ENCODE measurements around the gene TNIK.
"Not testable (repeated sequence)": the region's sequence is repeated elsewhere in the genome, so short reads cannot be mapped to it uniquely, and the experiment has no call there.

Gene TNIK

GRCh38 chr3:171383206-171384018, 76.8 kb downstream of the TNIK start:
- DNase-seq: no peak

GRCh38 chr3:171382347-171382746, 77.9 kb downstream of the TNIK start:
- not testable (repeated sequence) for DNase-seq

DNA sequence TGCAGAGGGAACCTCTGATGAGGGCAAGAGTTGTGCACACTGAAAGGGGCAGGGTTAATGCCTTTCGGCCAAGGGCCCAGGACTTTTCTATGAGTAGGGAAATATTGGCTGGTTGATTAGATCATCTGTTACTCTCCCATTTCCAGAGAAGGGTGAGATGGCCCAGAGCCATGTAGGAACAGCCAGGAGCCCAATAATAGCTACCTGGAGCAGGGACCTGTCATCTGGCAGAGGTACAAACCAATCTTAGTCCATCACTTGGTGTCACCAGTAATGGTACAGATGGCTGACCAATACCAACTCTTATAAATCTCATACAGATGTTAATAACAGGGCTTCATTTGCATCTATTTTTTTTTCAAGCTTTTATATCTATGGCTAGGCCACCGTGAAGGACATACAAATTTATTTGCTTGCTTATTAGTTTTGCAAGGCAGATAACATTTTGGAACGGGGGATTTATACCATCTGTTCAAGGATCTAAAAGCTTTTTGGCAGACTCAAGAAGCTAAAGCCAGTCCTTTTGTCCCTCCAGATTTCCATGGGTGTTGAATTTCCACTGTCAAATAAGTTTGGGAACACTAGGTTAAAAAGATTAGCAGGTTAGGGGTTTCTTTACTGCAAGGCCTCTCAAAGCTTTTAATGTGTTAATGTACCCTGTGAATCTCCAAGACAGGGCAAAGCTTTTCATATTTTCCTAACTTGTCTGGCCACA, 79.3 kb downstream of the TNIK start:
- DNase-seq: no peak

- no peak for DNase-seq
Observed at GRCh38 chr3:171379961-171380483, 80.2 kb downstream of the TNIK start.

DNA sequence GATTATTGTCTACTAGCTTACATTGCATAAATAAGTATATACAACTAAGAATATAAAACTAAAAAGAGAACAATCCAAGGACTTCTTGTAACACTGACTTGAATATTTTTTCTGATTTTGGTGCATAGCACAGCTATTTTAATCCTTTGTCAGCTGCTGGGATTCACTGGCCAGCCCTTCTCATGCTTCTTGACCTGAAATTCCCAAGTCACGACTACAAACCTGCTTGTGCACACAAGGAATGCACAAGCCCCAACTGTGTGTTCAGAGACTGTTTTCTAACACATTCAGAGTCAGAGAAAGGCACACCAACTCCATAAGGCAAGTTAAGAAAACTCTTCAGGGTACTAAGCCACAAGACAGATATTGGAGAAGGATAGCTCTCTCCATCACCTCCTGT, 80.9 kb downstream of the TNIK start:
- no peak for DNase-seq

GRCh38 chr3:171378586-171378985, 81.6 kb downstream of the TNIK start:
- no peak for DNase-seq

GRCh38 chr3:171377859-171378258, 82.3 kb downstream of the TNIK start:
- DNase-seq: no peak

GRCh38 chr3:171376596-171376947, 83.6 kb downstream of the TNIK start:
- DNase-seq: no peak

- no peak for DNase-seq
Observed at GRCh38 chr3:171375666-171376595, 84.3 kb downstream of the TNIK start.

- DNase-seq: no peak
Observed at GRCh38 chr3:171374661-171375285, 85.4 kb downstream of the TNIK start.

DNA sequence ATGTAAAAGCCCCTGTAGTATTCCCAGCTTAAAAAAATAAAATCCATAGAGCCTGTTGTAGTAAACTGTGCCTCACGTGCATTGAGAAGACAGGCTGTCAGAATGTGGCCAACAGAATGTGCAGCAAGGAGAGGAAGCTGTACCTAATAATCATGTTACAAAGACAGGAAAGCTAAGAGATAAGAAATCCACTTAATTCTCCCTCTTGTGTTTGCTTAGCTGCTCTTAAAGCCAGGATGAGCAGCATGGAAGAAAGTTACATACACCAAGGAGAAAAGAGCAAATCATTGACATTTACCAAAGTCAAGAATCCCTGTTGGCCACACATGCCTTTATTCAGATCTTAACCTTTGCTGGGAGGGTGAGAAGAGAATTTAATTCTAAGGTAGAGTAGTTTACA, 85.9 kb downstream of the TNIK start:
- DNase-seq: no peak

DNA sequence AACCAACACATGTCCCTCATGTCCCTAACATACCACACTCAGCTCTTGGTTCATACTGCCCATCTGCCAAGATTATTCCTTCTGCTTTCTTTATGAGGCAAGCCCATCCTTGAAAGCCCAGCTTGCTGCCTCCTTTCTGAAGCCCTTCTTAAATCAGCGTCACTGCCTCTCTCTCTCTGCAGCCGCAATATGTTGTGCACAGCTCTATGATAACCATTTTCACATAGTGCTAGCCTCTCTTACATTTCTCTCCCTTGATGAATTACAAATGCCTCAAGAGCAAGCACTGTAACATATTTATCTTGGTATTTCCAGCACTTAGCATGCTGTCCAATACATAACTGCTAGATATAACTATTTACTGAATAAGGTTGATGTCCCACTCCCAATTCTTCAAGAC, 86.5 kb downstream of the TNIK start:
- DNase-seq: no peak

GRCh38 chr3:171372694-171373093, 87.5 kb downstream of the TNIK start:
- no peak for DNase-seq

- DNase-seq: no peak
Observed at GRCh38 chr3:171371354-171371753, 88.9 kb downstream of the TNIK start.

DNA sequence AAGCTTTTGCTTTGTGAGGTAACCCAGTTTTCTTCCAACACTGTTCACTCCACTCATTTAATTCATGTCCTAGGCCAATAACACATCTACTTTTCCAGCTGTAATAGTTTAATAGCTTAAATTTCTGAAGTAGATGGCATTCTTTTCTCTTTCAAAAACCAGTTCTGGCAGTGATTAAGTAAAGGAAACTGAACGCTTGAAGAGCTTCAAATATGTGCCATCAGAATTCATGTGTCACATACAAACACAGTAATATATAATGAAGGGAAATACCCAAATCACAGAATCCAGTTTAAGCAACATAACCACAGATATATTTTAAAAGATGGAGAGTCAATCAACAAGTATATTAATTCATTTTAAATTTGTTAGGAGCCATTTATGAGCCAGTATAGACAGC, 91.0 kb downstream of the TNIK start:
- no peak for DNase-seq

GRCh38 chr3:171366738-171367137, 93.5 kb downstream of the TNIK start:
- not testable (repeated sequence) for DNase-seq

- no peak for DNase-seq
Observed at GRCh38 chr3:171366043-171366442, 94.2 kb downstream of the TNIK start.

DNA sequence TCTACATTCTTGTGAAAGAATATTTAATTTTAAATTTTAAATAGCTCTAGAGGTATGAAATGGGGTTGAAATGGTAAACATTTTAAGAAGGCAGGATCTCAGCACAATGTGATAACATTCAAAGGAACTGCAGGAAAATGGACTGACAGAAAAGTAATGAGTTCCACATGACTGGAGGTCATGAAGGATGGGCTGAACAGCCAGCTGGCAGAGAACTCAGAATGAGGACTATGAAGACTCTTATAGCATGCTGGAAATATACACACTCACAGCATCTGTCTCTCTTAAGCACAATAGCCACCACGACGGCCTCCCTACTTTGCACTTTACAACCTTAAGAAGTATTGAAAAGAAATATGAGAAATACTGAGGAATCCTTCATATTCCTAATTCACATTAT, 94.7 kb downstream of the TNIK start:
- DNase-seq: no peak

- no peak for DNase-seq
Observed at GRCh38 chr3:171364500-171364899, 95.7 kb downstream of the TNIK start.

- DNase-seq: no peak
Observed at GRCh38 chr3:171363202-171363601, 97.0 kb downstream of the TNIK start.

- no peak for DNase-seq
Observed at GRCh38 chr3:171362575-171362974, 97.6 kb downstream of the TNIK start.

DNA sequence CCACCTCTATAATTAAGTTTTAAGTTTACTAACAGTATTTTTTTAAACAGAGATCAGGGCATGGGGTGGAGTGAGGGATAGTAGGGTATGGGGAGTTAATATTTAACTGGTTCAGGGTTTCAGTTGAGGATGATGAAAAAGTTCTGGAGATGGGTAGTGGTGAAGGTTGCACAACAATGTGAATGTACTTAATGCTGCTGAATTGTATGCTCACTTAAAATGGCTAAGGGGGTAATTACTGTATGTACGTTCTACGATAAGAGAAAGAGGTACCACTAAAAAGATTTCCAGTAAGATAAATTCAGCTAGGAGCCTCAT, 101.4 kb downstream of the TNIK start:
- DNase-seq: no peak

Measured in NCI-H526 treated with DMSO at 0.1 percent for 48 hours (cell line).